Keratinocyte (primary cell): ENCODE data around the gene WBP2NL. TPM values are rescaled to one million over a fixed set of nuclear protein-coding genes. Genes with fewer than 3 reads are reported as not detected.

Source experiments
- DNase-seq: peaks from one replicate; pipeline ENCODE4 v3.0.0-alpha.2; 2011; ENCODE audit warnings: low read depth, missing footprints, low spot score
- FAIRE-seq: peaks from 2 replicates; lab custom pipeline; 2011; peaks lifted over from hg19 to GRCh38; lab: Jason Lieb, UNC
- H2AFZ ChIP-seq: 2 replicates; pipeline ENCODE4 v1.6.0; 2012; ENCODE audit warnings: low read length, control low read depth, inconsistent platforms; ENCODE audit not compliant: control insufficient read depth
- H3K27ac ChIP-seq: 2 replicates; pipeline ENCODE4 v1.5.1; 2011; ENCODE audit warnings: low read length; ENCODE audit not compliant: control insufficient read depth, insufficient read depth
- H3K27me3 ChIP-seq: 3 replicates; pipeline ENCODE4 v1.6.0; 2011; ENCODE audit warnings: low read length; ENCODE audit not compliant: control insufficient read depth, insufficient read depth; ENCODE audit errors: extremely low read depth
- H3K36me3 ChIP-seq, 2 experiments: 2 replicates in 1 of 2; 3 replicates in 1 of 2; pipeline ENCODE4 v1.5.1; 2011; ENCODE audit warnings: low read length in 2 of 2, mild to moderate bottlenecking in 1 of 2; ENCODE audit not compliant: control insufficient read depth in 2 of 2, insufficient read depth in 2 of 2; ENCODE audit errors: extremely low read depth in 1 of 2
- H3K4me1 ChIP-seq: 3 replicates; pipeline ENCODE4 v1.5.1; 2011; ENCODE audit warnings: low read length; ENCODE audit not compliant: control insufficient read depth, insufficient read depth; ENCODE audit errors: extremely low read depth
- H3K4me2 ChIP-seq: 3 replicates; pipeline ENCODE4 v1.6.0; 2011; ENCODE audit warnings: low read depth, low read length; ENCODE audit not compliant: control insufficient read depth, insufficient read depth; ENCODE audit errors: extremely low read depth
- H3K4me3 ChIP-seq, 3 experiments: fragments of 200-600 bp in 1 of 3; sonication (generic) in 1 of 3; 2 replicates in 2 of 3; 3 replicates in 1 of 3; pipeline ENCODE4 v1.5.1; 2011 to 2016; ENCODE audit warnings: low read length in 3 of 3, mild to moderate bottlenecking in 3 of 3, control low read depth in 2 of 3, inconsistent platforms in 1 of 3, low read depth in 1 of 3, mixed read lengths in 1 of 3, mixed run types in 1 of 3, moderate library complexity in 1 of 3; ENCODE audit not compliant: control insufficient read depth in 2 of 3, insufficient read depth in 2 of 3; ENCODE audit errors: extremely low read depth in 1 of 3
- H3K79me2 ChIP-seq: 2 replicates; pipeline ENCODE4 v1.6.0; 2012; ENCODE audit warnings: low read length; ENCODE audit not compliant: control insufficient read depth, insufficient read depth
- H3K9ac ChIP-seq: 3 replicates; pipeline ENCODE4 v1.6.0; 2011; ENCODE audit warnings: low read length; ENCODE audit not compliant: control insufficient read depth, insufficient read depth; ENCODE audit errors: extremely low read depth
- H3K9me1 ChIP-seq: 3 replicates; pipeline ENCODE4 v1.6.0; 2011; ENCODE audit warnings: low read length; ENCODE audit not compliant: control insufficient read depth, insufficient read depth; ENCODE audit errors: extremely low read depth
- H3K9me3 ChIP-seq: 2 replicates; pipeline ENCODE4 v1.5.1; 2012; ENCODE audit warnings: low read depth, low read length; ENCODE audit not compliant: control insufficient read depth
- H4K20me1 ChIP-seq: 3 replicates; pipeline ENCODE4 v1.6.0; 2011; ENCODE audit warnings: low read length; ENCODE audit not compliant: control insufficient read depth, insufficient read depth; ENCODE audit errors: extremely low read depth
- EZH2 ChIP-seq: IDR thresholded peaks from one replicate; pipeline ENCODE4 v1.6.1; 2012; ENCODE audit warnings: inconsistent platforms, mild to moderate bottlenecking, low read length, moderate library complexity
- dilution Hi-C: fragments of 300-500 bp; cut with MboI; formaldehyde crosslinking; loops from one replicate; pipeline ENCODE4 v1.7.0; 2020; ENCODE audit warnings: low sequenced_read_pairs; ENCODE audit not compliant: extremely low pct_ligation_motif_present
- polyA plus RNA-seq, 5 experiments: library from polyadenylated mRNA; depleted of rRNA in 3 of 5; stranded (reverse) in 3 of 5; stranded (forward) in 1 of 5; unstranded in 1 of 5; fragments of >200 nt; gene quantifications; 1 replicate in 1 of 5; 2 replicates in 3 of 5; 3 replicates in 1 of 5; pipeline versions ENCODE4 v1.2.1 to v1.2.3, GENCODE V29; 2011 to 2012; ENCODE audit warnings: missing spikeins in 2 of 5, low read depth in 1 of 5, low replicate concordance in 1 of 5
- TF ChIP-seq, protein P1 (sequence below), 3 experiments: IDR thresholded peaks in 1 of 3; conservative IDR thresholded peaks in 1 of 3; optimal IDR thresholded peaks in 1 of 3; 2 replicates in 2 of 3; 3 replicates in 1 of 3; pipeline versions ENCODE3 to v1.5.1; 2011; ENCODE audit warnings: low read length in 3 of 3, mild to moderate bottlenecking in 3 of 3, moderate library complexity in 2 of 3, control low read depth in 1 of 3, inconsistent platforms in 1 of 3; ENCODE audit not compliant: insufficient read depth in 2 of 3; ENCODE audit errors: extremely low read depth in 1 of 3

WBP2NL gene
- polyA plus RNA-seq, 1 donor (not counting 4 experiments of a cell fraction or from before 2014, with no cell fraction given), result 0.07 TPM

DNA sequence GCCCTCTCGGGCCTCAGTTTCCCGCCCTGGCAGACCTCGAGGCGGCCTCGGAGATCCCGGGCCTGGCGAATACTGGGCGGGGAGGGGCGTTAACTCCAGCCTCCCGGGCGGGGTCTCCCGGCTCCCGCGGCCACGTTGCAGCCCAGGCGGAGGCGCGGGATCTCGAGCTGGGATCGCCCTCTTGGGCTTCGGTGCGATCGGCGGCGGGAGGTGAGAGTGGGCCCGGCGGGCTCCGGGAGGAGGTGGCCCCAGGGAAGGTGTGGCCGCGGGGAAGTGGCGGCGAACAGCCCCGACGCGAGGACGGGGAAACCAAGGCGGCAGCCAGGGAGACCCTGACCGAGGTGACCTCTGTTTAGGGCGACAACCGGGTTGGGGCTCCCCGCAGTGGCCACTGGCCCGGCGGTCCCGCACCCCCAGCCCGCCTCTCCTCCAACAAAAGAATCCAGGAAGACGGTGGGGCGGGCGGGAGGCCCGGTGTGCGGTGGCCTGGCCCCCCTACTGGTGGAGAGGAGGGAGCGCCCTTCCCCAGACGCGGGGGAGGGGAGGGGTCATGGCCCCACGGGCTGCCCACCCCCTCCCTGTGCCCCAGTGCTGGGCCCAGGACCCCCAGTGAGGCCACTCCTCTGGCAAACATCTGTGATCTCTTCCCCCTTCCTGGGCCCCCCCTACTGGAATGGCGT lies 75.7 kb downstream of the WBP2NL start, which contains the start of gene PHETA2:
TSS of gene PHETA2 (plus strand) at position 117 of the 680 bp plus-strand sequence. CDS start 3,046 bp downstream, outside the sequence.
- dilution Hi-C loops, result no loop called here
- Histone ChIP-seq H3K9me1 (no peaks in the 10 kb centered on the region), H3K4me3 (peak within 1 kb of the TSS; percentile 35 to 54 (median 44)), H3K79me2 (peaks cover 3% of the 10 kb centered on the region), H3K36me3 (peaks cover 0 to 2% of the 10 kb centered on the region in 2 experiments), H3K9ac (peak within 1 kb of the TSS; percentile 72), H3K4me2 (peak within 1 kb of the TSS; percentile 66), H3K27me3 (no peaks in the 10 kb centered on the region), H3K9me3 (peaks cover 3% of the 10 kb centered on the region), H3K4me1 (peaks cover 23% of the 10 kb centered on the region), H2AFZ (peak within 1 kb of the TSS; percentile 82), H4K20me1 (no peaks in the 10 kb centered on the region), H3K27ac (peak within 1 kb of the TSS; percentile 43)
- TF ChIP-seq, protein P1, sequence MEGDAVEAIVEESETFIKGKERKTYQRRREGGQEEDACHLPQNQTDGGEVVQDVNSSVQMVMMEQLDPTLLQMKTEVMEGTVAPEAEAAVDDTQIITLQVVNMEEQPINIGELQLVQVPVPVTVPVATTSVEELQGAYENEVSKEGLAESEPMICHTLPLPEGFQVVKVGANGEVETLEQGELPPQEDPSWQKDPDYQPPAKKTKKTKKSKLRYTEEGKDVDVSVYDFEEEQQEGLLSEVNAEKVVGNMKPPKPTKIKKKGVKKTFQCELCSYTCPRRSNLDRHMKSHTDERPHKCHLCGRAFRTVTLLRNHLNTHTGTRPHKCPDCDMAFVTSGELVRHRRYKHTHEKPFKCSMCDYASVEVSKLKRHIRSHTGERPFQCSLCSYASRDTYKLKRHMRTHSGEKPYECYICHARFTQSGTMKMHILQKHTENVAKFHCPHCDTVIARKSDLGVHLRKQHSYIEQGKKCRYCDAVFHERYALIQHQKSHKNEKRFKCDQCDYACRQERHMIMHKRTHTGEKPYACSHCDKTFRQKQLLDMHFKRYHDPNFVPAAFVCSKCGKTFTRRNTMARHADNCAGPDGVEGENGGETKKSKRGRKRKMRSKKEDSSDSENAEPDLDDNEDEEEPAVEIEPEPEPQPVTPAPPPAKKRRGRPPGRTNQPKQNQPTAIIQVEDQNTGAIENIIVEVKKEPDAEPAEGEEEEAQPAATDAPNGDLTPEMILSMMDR (optimal IDR thresholded peaks at IDR 0.05 in 1 of 3, IDR thresholded peaks at IDR 0.05 in 1 of 3, conservative IDR thresholded peaks at IDR 0.05 in 1 of 3; ENCODE audit: extremely low read depth in 1 of 3, insufficient read depth in 2 of 3, low read length in 3 of 3), result peak; percentile 7 to 28 (median 20)
- TF ChIP-seq EZH2, result no peak
- no peak for DNase-seq
- FAIRE-seq, result no peak

DNA sequence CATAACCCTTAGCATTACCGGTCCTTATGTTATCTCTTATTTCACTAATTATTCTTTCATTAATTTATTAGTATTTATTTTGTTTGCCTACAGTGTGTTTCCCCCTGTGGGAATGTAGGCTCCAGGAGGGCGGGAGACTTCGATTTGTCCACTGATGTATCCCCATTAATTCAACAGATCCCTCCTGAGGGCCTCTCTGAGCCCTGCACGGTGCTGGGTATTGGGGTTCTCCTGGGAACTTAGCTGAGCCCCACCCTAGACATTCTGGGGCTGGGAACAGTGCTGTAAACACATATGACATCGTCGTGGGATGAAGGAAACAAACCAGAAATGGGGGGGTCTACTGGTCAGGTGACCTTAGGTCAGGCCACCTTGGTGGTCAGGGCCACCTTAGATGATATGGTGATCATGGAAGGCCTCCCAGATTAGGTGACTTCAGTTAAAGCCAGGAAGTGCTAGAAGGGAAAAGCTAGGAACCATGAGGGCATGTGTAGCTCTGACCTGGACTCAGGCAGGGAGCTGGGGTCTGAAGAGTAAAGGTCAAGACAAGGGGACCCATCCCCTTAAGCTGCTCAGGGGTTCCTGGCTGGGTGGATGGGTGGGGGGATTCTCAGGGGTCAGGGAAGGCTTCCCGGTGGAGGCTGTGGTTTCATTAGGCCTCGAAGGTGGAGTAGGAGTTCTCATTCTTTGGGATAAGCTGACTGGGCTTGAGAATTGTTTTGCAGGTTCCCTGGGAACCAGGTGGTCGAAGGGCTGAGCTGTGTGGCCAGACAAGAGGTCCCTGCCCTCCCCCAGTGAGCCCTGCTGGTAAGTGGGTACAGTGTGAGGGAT lies 76.5 kb downstream of the WBP2NL start:
- H3K9me3 ChIP-seq, result peaks cover 3% of the 10 kb centered on the region
- H3K9me1 ChIP-seq, result no peaks in the 10 kb centered on the region
- H3K4me2 ChIP-seq, result peak overlapping the region; percentile 66
- no peaks in the 10 kb centered on the region for H4K20me1 ChIP-seq
- dilution Hi-C loops, result no loop called here
- no peak for TF ChIP-seq EZH2
- TF ChIP-seq, protein P1 (optimal IDR thresholded peaks at IDR 0.05 in 1 of 3, IDR thresholded peaks at IDR 0.05 in 1 of 3, conservative IDR thresholded peaks at IDR 0.05 in 1 of 3; ENCODE audit: extremely low read depth in 1 of 3, insufficient read depth in 2 of 3, low read length in 3 of 3), result no peak
- no peaks in the 10 kb centered on the region for H3K27me3 ChIP-seq
- no peak for FAIRE-seq
- peaks cover 0 to 2% of the 10 kb centered on the region in 2 experiments for H3K36me3 ChIP-seq
- peaks cover 1% of the 10 kb centered on the region for H3K79me2 ChIP-seq
- H3K4me1 ChIP-seq, result peaks cover 19% of the 10 kb centered on the region
- H3K27ac ChIP-seq, result peak overlapping the region; percentile 14
- H3K9ac ChIP-seq, result peak overlapping the region; percentile 72
- no peak overlapping the region for H2AFZ ChIP-seq
- DNase-seq, result no peak
- peak overlapping the region; percentile 35 to 54 (median 44) for H3K4me3 ChIP-seq
